Ishikawa (cell line): Measurements from ENCODE around the gene CERK.

Experiments
- CEBPB ChIP-seq: IDR thresholded peaks from 2 replicates; pipeline ENCODE4 v1.6.1; 2012
- CREB1 ChIP-seq: IDR thresholded peaks from 2 replicates; pipeline ENCODE4 v1.6.1; 2012; ENCODE audit warnings: low read depth
- EGR1 ChIP-seq: IDR thresholded peaks from 2 replicates; pipeline ENCODE4 v1.6.1; 2012
- EP300 ChIP-seq: IDR thresholded peaks from 2 replicates; pipeline ENCODE4 v1.6.1; 2012; ENCODE audit warnings: borderline replicate concordance
- MAX ChIP-seq: IDR thresholded peaks from 2 replicates; pipeline ENCODE4 v1.6.1; 2012
- NFIC ChIP-seq: IDR thresholded peaks from 2 replicates; pipeline ENCODE4 v1.6.1; 2012
- RAD21 ChIP-seq: IDR thresholded peaks from 2 replicates; pipeline ENCODE4 v1.6.1; 2012; ENCODE audit warnings: low read depth
- REST ChIP-seq: IDR thresholded peaks from 2 replicates; pipeline ENCODE4 v1.6.1; 2012; ENCODE audit warnings: low read depth, mild to moderate bottlenecking
- TAF1 ChIP-seq: IDR thresholded peaks from 2 replicates; pipeline ENCODE4 v1.6.1; 2012; ENCODE audit warnings: low read depth, mild to moderate bottlenecking
- TCF12 ChIP-seq: IDR thresholded peaks from 2 replicates; pipeline ENCODE4 v1.6.1; 2012; ENCODE audit warnings: low read depth
- USF1 ChIP-seq: IDR thresholded peaks from 2 replicates; pipeline ENCODE4 v1.6.1; 2012
- YY1 ChIP-seq: IDR thresholded peaks from 2 replicates; pipeline ENCODE4 v1.6.1; 2012; ENCODE audit warnings: low read depth
- ZBTB7A ChIP-seq: IDR thresholded peaks from 2 replicates; pipeline ENCODE4 v1.6.1; 2012; ENCODE audit warnings: low read depth

GRCh38 chr22:46774980-46775849 lies 37.2 kb upstream of the CERK start:
- TF ChIP-seq MAX, result no peak
- no peak for TF ChIP-seq RAD21
- TF ChIP-seq EP300, result no peak
- no peak for TF ChIP-seq EGR1
- no peak for TF ChIP-seq CREB1
- no peak for TF ChIP-seq NFIC
- TF ChIP-seq REST, result no peak
- TF ChIP-seq CEBPB, result no peak
- TF ChIP-seq YY1, result no peak
- no peak for TF ChIP-seq ZBTB7A
- TF ChIP-seq USF1, result no peak
- TF ChIP-seq TCF12, result no peak
- TF ChIP-seq TAF1, result no peak
